OCI-LY7 (cell line): ENCODE results near the gene AK4. TPM values are rescaled to one million over a fixed set of nuclear protein-coding genes. Genes with fewer than 3 reads are reported as not detected.
"Not testable (repeated sequence)": the region's sequence is repeated elsewhere in the genome, so short reads cannot be mapped to it uniquely, and the experiment has no call there.

Experiments
- Bru-seq: library from RNA; stranded (reverse); fragments of 400-500 nt; gene quantifications from one replicate; lab custom pipeline; 2021; lab: Mats Ljungman, UMichigan
- BruChase-seq, 2 experiments: library from RNA; stranded (reverse); fragments of 400-500 nt; gene quantifications; one replicate each; lab custom pipeline; 2021; lab: Mats Ljungman, UMichigan
- BruUV-seq: library from RNA; stranded (reverse); fragments of 400-500 nt; replicated peaks from 2 replicates; lab custom pipeline; 2021; lab: Mats Ljungman, UMichigan
- CTCF ChIA-PET: fragments of 300-600 bp; sonication (Branson Sonifier 250); formaldehyde crosslinking; loops from one replicate; lab custom pipeline; 2022; ENCODE audit warnings: antibody characterized with exemption; ENCODE audit not compliant: unreplicated experiment; lab: Charles Lee
- POLR2A ChIA-PET: fragments of 300-600 bp; sonication (Branson Sonifier 250); formaldehyde crosslinking; loops from one replicate; lab custom pipeline; 2022; ENCODE audit warnings: antibody characterized with exemption; lab: Charles Lee
- DNase-seq: peaks from one replicate; pipeline ENCODE4 v3.0.0-alpha.2; 2015; ENCODE audit warnings: low spot score
- H2AFZ ChIP-seq: fragments of 200-600 bp; sonication (generic), shearing (Covaris generic); 2 replicates; pipeline ENCODE4 v1.6.1; 2014; ENCODE audit warnings: mild to moderate bottlenecking, antibody characterized with exemption, low read length, moderate library complexity
- H3K27ac ChIP-seq: fragments of 200-600 bp; sonication (generic); 2 replicates; pipeline ENCODE4 v1.5.1; 2014; ENCODE audit warnings: mixed run types, low read depth, mild to moderate bottlenecking, moderate library complexity, low read length, inconsistent platforms; ENCODE audit not compliant: poor library complexity, severe bottlenecking
- H3K36me3 ChIP-seq: fragments of 200-600 bp; sonication (generic); 2 replicates; pipeline ENCODE4 v1.6.1; 2014; ENCODE audit warnings: mild to moderate bottlenecking, antibody characterized with exemption, low read length, moderate library complexity, mixed read lengths; ENCODE audit not compliant: insufficient read depth
- H3K4me1 ChIP-seq: fragments of 200-600 bp; sonication (generic); 2 replicates; pipeline ENCODE4 v1.5.1; 2014; ENCODE audit warnings: mild to moderate bottlenecking, low read length; ENCODE audit not compliant: insufficient read depth, poor library complexity, severe bottlenecking
- H3K4me2 ChIP-seq: fragments of 200-600 bp; sonication (generic); 2 replicates; pipeline ENCODE4 v1.6.1; 2014; ENCODE audit warnings: mild to moderate bottlenecking, low read length
- H3K4me3 ChIP-seq: fragments of 200-600 bp; sonication (generic); 2 replicates; pipeline ENCODE4 v1.5.1; 2014; ENCODE audit warnings: mild to moderate bottlenecking, low read depth, low read length; ENCODE audit not compliant: poor library complexity, severe bottlenecking
- H3K79me2 ChIP-seq: fragments of 200-600 bp; sonication (generic); 2 replicates; pipeline ENCODE4 v1.6.1; 2016; ENCODE audit warnings: low read depth, mild to moderate bottlenecking, low read length, moderate library complexity, mixed read lengths; ENCODE audit not compliant: insufficient read depth
- H3K9me2 ChIP-seq: fragments of 200-600 bp; sonication (generic); 2 replicates; pipeline ENCODE4 v1.6.1; 2016; ENCODE audit warnings: mild to moderate bottlenecking, low read length, mixed read lengths; ENCODE audit not compliant: insufficient read depth
- H3K9me3 ChIP-seq: fragments of 200-600 bp; sonication (generic); 2 replicates; pipeline ENCODE4 v1.6.1; 2014; ENCODE audit warnings: mild to moderate bottlenecking, mixed run types, low read length, mixed read lengths
- H4K20me1 ChIP-seq: fragments of 200-600 bp; sonication (generic); 2 replicates; pipeline ENCODE4 v1.6.1; 2014; ENCODE audit warnings: mild to moderate bottlenecking, antibody characterized with exemption, low read length, moderate library complexity, mixed read lengths; ENCODE audit not compliant: insufficient read depth
- EZH2phosphoT487 ChIP-seq: fragments of 200-600 bp; sonication (generic); IDR thresholded peaks from 2 replicates; pipeline ENCODE4 v1.6.1; 2018; ENCODE audit warnings: low read depth, borderline replicate concordance, mild to moderate bottlenecking, mixed run types, antibody characterized with exemption, low read length, moderate library complexity, mixed read lengths
- intact Hi-C: fragments of 100-400 bp; cut with micrococcal nuclease; formaldehyde crosslinking; loops from one replicate; pipeline ENCODE4 v1.10.0; 2022; ENCODE audit not compliant: unreplicated experiment
- long read RNA-seq: library from polyadenylated mRNA; stranded (forward); transcript quantifications from one replicate; pipeline ENCODE4 v2.0.0, GENCODE V29; 2022
- total RNA-seq, 2 experiments: library from RNA; depleted of rRNA in 1 of 2; stranded (reverse); fragments of >200 nt in 1 of 2; shearing (Covaris generic) in 1 of 2; gene quantifications; 2 replicates each; pipeline ENCODE4 v1.2.3, GENCODE V29; 2014 to 2022
- TF ChIP-seq, protein P1 (sequence below): fragments of 200-600 bp; sonication (generic); conservative IDR thresholded peaks from 2 replicates; pipeline ENCODE4 v1.5.1; 2014; ENCODE audit warnings: mild to moderate bottlenecking, antibody characterized with exemption, low read length, moderate library complexity, mixed read lengths

The AK4 gene
- total RNA-seq (2014; rRNA removed; shearing (Covaris generic)) (0.16 and 0.18 TPM in 2 replicates), total RNA-seq (2022) (0.70 and 1.4 TPM in 2 replicates), Bru-seq, nascent RNA (percentile 16 among the genes with signal in this experiment), BruChase-seq, experiment 1, labeled RNA remaining after a 6-hour chase (percentile 11 among the genes with signal in this experiment), BruChase-seq, experiment 2, labeled RNA remaining after a 2-hour chase (percentile 15 among the genes with signal in this experiment)
- long read RNA-seq: 0 reads

DNA sequence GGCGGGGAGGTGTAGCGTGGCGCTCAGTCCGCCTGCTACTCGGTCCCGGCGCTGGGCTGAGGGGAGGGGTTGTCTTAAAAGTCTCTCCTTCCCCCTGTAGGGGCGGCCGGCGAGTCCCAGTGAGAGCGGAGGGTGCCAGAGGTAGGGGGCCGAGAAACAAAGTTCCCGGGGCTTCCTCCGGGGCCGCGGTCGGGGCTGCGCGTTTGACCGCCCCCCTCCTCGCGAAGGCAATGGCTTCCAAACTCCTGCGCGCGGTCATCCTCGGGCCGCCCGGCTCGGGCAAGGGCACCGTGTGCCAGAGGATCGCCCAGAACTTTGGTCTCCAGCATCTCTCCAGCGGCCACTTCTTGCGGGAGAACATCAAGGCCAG is at the start of gene AK4:
AK4 (plus strand) TSS at position 26 of the 370 bp plus-strand sequence; CDS start at position 231, 205 bp downstream.
- BruUV-seq, H3K9me2 ChIP-seq, H3K27ac ChIP-seq, POLR2A ChIA-PET, H3K36me3 ChIP-seq, intact Hi-C loops, H3K79me2 ChIP-seq, CTCF ChIA-PET, H3K9me3 ChIP-seq, H3K4me3 ChIP-seq, H3K4me1 ChIP-seq, H4K20me1 ChIP-seq, DNase-seq, H2AFZ ChIP-seq: not testable (repeated sequence)
- H3K4me2 ChIP-seq: peak within 1 kb of the TSS; percentile 44; the same call in 1 of the 2 replicates

DNA sequence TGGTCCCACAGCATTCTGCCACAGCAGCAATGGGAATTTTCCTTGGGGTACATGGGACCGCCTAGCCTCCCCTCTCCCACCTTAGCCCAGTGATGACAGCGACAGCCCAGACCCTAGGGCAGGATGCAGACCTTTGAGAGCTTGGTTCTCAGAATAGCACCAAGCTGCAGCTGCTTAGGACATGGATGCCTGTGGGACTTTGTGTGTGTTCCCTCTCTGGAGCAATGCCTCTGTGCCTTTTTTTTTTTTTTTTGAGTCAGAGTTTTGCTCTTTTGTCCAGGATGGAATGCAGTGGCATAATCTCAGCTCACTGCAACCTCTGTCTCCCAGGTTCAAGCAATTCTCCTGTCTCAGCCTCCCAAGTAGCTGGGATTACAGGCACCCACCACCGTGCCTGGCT is 44.2 kb upstream of the AK4 start:
- Histone ChIP-seq H3K4me3 (no peak overlapping the region), H3K4me2 (no peak overlapping the region), H4K20me1 (no peaks in the 10 kb centered on the region), H3K79me2 (no peaks in the 10 kb centered on the region), H3K9me2 (no peaks in the 10 kb centered on the region), H3K27ac (no peak overlapping the region), H3K36me3 (no peaks in the 10 kb centered on the region), H3K9me3 (no peaks in the 10 kb centered on the region), H2AFZ (no peak overlapping the region), H3K4me1 (no peaks in the 10 kb centered on the region)
- TF ChIP-seq, protein P1, sequence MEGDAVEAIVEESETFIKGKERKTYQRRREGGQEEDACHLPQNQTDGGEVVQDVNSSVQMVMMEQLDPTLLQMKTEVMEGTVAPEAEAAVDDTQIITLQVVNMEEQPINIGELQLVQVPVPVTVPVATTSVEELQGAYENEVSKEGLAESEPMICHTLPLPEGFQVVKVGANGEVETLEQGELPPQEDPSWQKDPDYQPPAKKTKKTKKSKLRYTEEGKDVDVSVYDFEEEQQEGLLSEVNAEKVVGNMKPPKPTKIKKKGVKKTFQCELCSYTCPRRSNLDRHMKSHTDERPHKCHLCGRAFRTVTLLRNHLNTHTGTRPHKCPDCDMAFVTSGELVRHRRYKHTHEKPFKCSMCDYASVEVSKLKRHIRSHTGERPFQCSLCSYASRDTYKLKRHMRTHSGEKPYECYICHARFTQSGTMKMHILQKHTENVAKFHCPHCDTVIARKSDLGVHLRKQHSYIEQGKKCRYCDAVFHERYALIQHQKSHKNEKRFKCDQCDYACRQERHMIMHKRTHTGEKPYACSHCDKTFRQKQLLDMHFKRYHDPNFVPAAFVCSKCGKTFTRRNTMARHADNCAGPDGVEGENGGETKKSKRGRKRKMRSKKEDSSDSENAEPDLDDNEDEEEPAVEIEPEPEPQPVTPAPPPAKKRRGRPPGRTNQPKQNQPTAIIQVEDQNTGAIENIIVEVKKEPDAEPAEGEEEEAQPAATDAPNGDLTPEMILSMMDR: no peak
- TF ChIP-seq EZH2phosphoT487: no peak
- ChIA-PET POLR2A (interaction anchor here (0.6 kb wide), 2 partner anchors 12 to 112 kb away, joined by 3 read pairs; no protein-coding TSS in a partner anchor), CTCF (no interaction called here)
- BruUV-seq: no TSS peak
- intact Hi-C loops: no loop called here
- DNase-seq: no peak

DNA sequence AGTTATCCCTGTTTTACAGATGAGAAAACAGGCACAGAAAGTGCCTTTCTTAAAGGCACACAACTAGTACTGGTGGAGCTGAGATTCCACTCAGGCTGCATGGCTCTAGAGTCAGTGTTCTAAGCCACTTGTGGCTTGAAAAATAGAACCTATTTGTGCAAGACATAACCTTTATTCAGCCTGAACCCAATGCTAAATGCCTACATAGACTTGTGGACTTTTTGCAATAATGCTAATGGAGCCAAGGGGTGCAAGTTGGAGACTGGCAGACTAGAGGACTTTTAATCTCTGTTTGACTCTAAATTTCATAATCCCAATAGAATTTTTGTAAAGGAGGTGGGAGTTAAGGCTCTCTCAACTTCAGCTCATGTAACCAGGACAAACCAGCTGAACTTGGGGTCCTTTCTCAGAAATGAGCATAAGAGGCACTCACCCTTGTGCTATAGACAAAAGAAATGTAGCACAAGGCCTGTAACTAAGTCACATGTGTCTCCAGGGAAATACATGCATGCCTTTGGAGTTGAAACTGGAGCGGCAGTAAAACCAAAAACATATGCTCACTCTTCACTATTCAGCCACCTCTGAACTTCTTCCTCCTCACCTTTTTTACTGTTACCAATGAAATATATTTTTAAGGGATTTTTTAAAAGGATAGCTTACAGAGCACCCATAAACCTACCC is 43.0 kb upstream of the AK4 start:
- Histone ChIP-seq H3K9me2 (no peaks in the 10 kb centered on the region), H3K4me2 (no peak overlapping the region), H3K4me1 (no peaks in the 10 kb centered on the region), H3K27ac (no peak overlapping the region), H2AFZ (no peak overlapping the region), H3K4me3 (no peak overlapping the region), H3K36me3 (no peaks in the 10 kb centered on the region), H4K20me1 (no peaks in the 10 kb centered on the region), H3K79me2 (no peaks in the 10 kb centered on the region), H3K9me3 (no peaks in the 10 kb centered on the region)
- DNase-seq: no peak
- TF ChIP-seq, protein P1: no peak
- TF ChIP-seq EZH2phosphoT487: no peak
- ChIA-PET POLR2A (no interaction called here), CTCF (no interaction called here)
- intact Hi-C loops: no loop called here
- no TSS peak for BruUV-seq
